Inflammatory macrophage (primary cell): ENCODE measurements around the gene THEMIS2.

Experiments used
- DNase-seq, 2 donors: peaks; one replicate each; pipeline ENCODE4 v3.0.0-alpha.2; 2020 to 2022

The THEMIS2 gene

DNA sequence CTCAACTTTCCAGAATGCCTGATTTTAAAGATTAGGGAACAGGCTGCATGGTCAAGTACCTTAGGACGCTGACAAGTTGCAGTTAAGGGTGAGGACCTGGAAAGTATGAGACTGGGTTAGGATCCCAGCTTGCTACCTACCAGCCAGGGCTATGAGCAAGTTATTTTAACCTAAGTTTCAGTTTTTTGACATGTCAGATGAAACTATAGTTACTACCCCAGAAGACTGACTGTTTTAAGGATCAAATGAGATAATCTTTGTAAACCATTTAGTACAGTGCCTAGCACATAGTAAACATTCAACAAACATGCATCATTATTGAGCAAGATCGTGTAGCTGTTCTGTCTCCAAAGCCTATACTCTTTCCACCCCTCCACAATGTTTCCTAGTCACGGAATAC lies 14.4 kb downstream of the THEMIS2 start:
- DNase-seq, result no peak

DNA sequence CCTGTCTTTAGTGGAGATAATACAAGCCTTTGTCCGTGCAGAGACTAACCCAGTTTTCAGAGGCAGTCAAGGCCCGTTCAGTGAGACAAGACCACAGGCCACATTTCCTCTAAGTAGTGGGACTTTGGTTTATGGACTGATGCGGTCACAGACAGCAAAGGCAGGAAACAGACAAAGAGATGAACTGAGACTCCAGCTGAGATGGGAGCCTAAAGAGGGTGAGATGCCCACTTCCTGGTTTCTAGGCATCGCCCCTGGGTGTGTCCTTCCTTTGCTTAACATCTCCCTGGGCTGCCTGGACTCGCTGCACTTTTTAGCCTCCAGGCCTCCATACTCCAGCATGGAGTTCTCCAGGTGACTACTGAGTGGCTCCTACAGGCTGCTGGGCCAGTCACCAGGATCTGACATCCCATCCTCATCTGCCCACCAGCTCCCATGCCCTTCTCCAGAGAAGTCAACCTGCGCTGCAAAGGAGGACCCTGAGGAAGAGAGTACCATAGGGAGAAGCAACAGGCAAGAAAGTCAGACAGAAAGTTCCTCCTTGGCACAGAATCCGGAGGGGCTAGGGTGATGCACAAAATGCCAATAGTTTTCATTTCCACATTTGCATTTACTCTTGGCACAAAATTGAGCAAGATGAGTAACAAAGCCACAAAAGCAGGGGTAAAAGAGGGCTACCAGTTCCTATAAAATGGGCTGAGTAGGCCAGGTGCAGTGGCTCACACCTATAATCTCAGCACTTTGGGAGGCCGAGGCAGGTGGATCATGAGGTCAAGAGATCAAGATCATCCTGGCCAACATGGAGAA lies 15.1 kb downstream of the THEMIS2 start:
- DNase-seq, result peak; percentile 40 to 59

- no peak for DNase-seq
Observed at GRCh38 chr1:27889506-27889905, 17.2 kb downstream of the THEMIS2 start.

- DNase-seq, result peak; percentile 80 to 86
Observed at GRCh38 chr1:27891196-27891889, 19.0 kb downstream of the THEMIS2 start.

- DNase-seq, result no peak
Observed at GRCh38 chr1:27894521-27894920, 22.2 kb downstream of the THEMIS2 start.

DNA sequence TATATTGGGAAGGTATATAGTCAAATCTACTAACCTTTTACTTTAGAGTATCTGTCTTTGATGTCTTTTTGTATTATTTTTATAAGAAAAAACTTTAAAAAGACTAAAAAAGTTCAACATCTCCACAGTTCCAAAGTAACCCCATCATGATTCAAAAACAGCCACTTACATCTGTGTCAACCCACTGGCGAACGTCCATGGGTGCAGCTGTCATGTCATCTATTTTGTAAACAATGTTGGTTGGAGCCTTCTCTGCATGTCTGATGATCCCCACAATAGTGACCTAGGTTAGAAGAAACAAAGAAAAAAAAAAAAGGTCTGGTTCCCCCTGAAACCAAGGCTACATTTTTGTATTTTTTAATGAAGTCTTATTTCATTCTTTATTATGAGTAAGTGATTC lies 34.4 kb downstream of the THEMIS2 start:
- no peak for DNase-seq

DNA sequence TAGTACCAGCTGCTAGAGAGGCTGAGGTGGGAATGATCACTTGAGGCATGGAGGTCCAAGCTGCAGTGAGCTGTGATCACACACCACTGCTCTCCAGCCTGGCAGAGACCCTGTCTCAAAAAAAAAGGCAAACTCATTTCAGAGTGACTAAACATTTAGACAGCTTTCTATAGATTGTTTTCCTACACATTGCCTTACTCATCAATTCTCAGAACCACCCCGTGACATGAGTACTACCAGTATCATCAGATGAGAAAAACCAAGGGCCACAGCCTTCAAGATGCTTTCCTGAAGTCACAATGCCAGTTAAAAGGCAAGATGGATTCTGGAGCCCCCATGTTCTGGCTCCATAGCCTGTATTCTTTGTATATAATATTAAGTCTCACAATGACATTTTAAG lies 40.1 kb downstream of the THEMIS2 start:
- no peak for DNase-seq

- DNase-seq, result no peak
Observed at GRCh38 chr1:27915082-27915575, 42.8 kb downstream of the THEMIS2 start.

- DNase-seq, result no peak
Observed at GRCh38 chr1:27922272-27922671, 49.9 kb downstream of the THEMIS2 start.

DNA sequence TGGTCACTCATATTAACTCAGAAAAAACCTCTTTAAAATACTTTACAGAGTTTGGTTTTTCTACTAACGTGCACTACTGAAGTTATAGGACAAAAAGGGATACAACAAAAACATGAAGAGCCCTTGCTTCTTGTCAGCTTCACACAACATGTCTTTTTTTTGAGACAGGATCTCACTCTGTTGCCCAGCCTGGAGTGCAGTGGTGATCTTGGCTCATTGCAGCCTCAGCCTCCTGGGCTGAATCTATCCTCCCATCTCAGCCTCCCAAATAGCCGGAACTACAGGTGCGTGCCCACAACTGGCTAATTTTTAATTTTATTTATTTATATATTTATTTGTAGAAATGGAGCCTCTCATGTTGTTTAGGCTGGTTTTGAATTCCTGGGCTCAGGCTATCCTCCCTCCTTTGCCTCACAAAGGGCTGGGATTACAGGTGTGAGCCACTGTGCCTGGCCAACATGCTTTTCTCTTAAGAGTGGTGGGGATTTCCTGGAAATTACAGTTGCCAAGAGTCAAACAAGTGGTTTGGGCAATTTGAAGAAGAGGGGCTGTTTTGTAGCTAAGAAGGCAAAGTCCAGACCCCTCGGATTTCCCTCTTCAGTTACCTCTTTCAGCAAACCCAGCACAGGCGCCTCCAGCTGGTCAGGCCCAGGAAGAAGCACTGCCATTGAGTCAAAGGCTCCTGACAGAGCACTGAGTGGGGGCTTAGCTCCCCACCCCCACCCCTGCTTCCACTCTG lies 56.0 kb downstream of the THEMIS2 start:
- DNase-seq, result no peak

DNA sequence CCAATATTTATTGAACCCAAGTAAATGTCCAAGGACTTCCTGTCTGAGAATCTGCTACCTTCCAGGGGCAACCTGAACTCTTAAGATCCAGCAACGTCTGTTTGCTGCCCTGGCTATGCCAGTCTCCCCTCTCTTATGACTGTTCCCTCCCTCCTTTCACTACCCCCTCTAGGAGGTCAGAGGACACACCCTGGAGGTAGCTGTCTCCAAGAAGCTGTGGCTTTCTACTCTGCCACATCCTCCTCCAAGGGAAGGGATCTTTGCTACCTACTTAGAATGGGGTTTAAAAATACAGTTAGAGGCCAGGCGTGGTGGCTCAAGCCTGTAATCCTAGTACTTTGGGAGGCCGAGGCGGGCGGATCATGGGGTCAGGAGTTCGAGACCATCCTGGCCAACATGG lies 58.8 kb downstream of the THEMIS2 start:
- no peak for DNase-seq

- peak; percentile 76 to 81 for DNase-seq
Observed at GRCh38 chr1:27931759-27932158, 59.4 kb downstream of the THEMIS2 start.

- no peak for DNase-seq
Observed at GRCh38 chr1:27934818-27935549, 62.6 kb downstream of the THEMIS2 start, which contains the start of gene SMPDL3B. TSS of gene SMPDL3B (plus strand) at chr1:27935000. CDS start at chr1:27935184, 184 bp downstream.

- no peak for DNase-seq
Observed at GRCh38 chr1:27935721-27936120, 63.4 kb downstream of the THEMIS2 start.
